ENCODE results near the gene PLD1.

Gene PLD1

GRCh38 chr3:171811295-171811912, 1.1 kb upstream of the PLD1 start:
- H3K4me3 ChIP-seq (ENCODE audit: low read length), result peak overlapping the region; percentile 72
- no peak for TF ChIP-seq CTCF (conservative IDR thresholded peaks at IDR 0.05; ENCODE audit: low read length)
- DNase-seq (ENCODE audit: low read depth), result peak; percentile 100

- peak overlapping the region; percentile 72 for H3K4me3 ChIP-seq (ENCODE audit: low read length)
- TF ChIP-seq CTCF (conservative IDR thresholded peaks at IDR 0.05; ENCODE audit: low read length), result no peak
- no peak for DNase-seq (ENCODE audit: low read depth)
Measured at GRCh38 chr3:171810629-171811294, 479 bp upstream of the PLD1 start.

- H3K4me3 ChIP-seq (ENCODE audit: low read length), result peak overlapping the region; percentile 72
- DNase-seq (ENCODE audit: low read depth), result peak; percentile 75
- TF ChIP-seq CTCF (conservative IDR thresholded peaks at IDR 0.05; ENCODE audit: low read length), result no peak
Measured at GRCh38 chr3:171809611-171809860, 747 bp downstream of the PLD1 start.

GRCh38 chr3:171807806-171808205, 2.5 kb downstream of the PLD1 start:
- no peak for DNase-seq (ENCODE audit: low read depth)
- H3K4me3 ChIP-seq (ENCODE audit: low read length), result no peak overlapping the region
- no peak for TF ChIP-seq CTCF (conservative IDR thresholded peaks at IDR 0.05; ENCODE audit: low read length)

- no peak for DNase-seq (ENCODE audit: low read depth)
- no peak overlapping the region for H3K4me3 ChIP-seq (ENCODE audit: low read length)
- TF ChIP-seq CTCF (conservative IDR thresholded peaks at IDR 0.05; ENCODE audit: low read length), result no peak
Measured at GRCh38 chr3:171807129-171807675, 3.1 kb downstream of the PLD1 start.

- TF ChIP-seq CTCF (conservative IDR thresholded peaks at IDR 0.05; ENCODE audit: low read length), result no peak
- H3K4me3 ChIP-seq (ENCODE audit: low read length), result no peak overlapping the region
- DNase-seq (ENCODE audit: low read depth), result peak; percentile 98
Measured at GRCh38 chr3:171806200-171807128, 3.8 kb downstream of the PLD1 start.
